Common myeloid progenitor, CD34-positive (primary cell): ENCODE data around the gene ZNF654. TPM values are rescaled to one million over a fixed set of nuclear protein-coding genes. Genes with fewer than 3 reads are reported as not detected.
"Not testable (repeated sequence)": the region's sequence is repeated elsewhere in the genome, so short reads cannot be mapped to it uniquely, and the experiment has no call there.

Source experiments
- CTCF ChIA-PET: fragments of 350-600 bp; sonication (Branson Sonifier 250); formaldehyde crosslinking; loops from one replicate; lab custom pipeline; 2021; ENCODE audit warnings: antibody characterized with exemption; lab: Charles Lee
- POLR2A ChIA-PET: fragments of 350-600 bp; sonication (Branson Sonifier 250); formaldehyde crosslinking; loops from one replicate; lab custom pipeline; 2021; ENCODE audit warnings: antibody characterized with exemption; lab: Charles Lee
- DNase-seq, 3 donors: peaks; one replicate each; pipeline versions ENCODE4 v3.0.0 to v3.0.0-alpha.2; 2013
- H3K27ac ChIP-seq, 2 experiments: 1 replicate in 1 of 2; 2 replicates in 1 of 2; pipeline ENCODE4 v1.7.0; 2013; ENCODE audit warnings: inconsistent platforms in 2 of 2, low read length in 2 of 2, mild to moderate bottlenecking in 2 of 2, low read depth in 1 of 2, moderate library complexity in 1 of 2; ENCODE audit not compliant: severe bottlenecking in 2 of 2, insufficient read depth in 1 of 2, poor library complexity in 1 of 2
- H3K27me3 ChIP-seq, 5 experiments: replicated peaks in 2 of 5; 1 replicate in 3 of 5; 2 replicates in 2 of 5; pipeline versions ENCODE4 v1.6.1 to v1.7.0; 2013; ENCODE audit warnings: low read length in 4 of 5, mild to moderate bottlenecking in 2 of 5, moderate library complexity in 2 of 5, inconsistent platforms in 1 of 5; ENCODE audit not compliant: insufficient read depth in 5 of 5, control insufficient read depth in 4 of 5
- H3K36me3 ChIP-seq, 4 experiments: 1 replicate in 2 of 4; 2 replicates in 2 of 4; pipeline versions ENCODE4 v1.6.1 to v1.7.0; 2013; ENCODE audit warnings: low read length in 3 of 4, control low read depth in 1 of 4, mild to moderate bottlenecking in 1 of 4; ENCODE audit not compliant: control insufficient read depth in 4 of 4, insufficient read depth in 4 of 4
- H3K4me1 ChIP-seq, 4 experiments: 1 replicate in 3 of 4; 2 replicates in 1 of 4; pipeline versions ENCODE4 v1.6.1 to v1.7.1; 2013; ENCODE audit warnings: low read length in 3 of 4, mild to moderate bottlenecking in 3 of 4, control low read depth in 1 of 4, inconsistent platforms in 1 of 4, moderate library complexity in 1 of 4; ENCODE audit not compliant: control insufficient read depth in 4 of 4, insufficient read depth in 4 of 4; ENCODE audit errors: control extremely low read depth in 1 of 4
- H3K4me3 ChIP-seq, 7 experiments: 1 replicate in 4 of 7; 2 replicates in 3 of 7; pipeline versions ENCODE4 v1.5.1 to v1.7.0; 2013; ENCODE audit warnings: mild to moderate bottlenecking in 7 of 7, low read length in 6 of 7, moderate library complexity in 6 of 7, inconsistent platforms in 2 of 7, low read depth in 2 of 7, control low read depth in 1 of 7; ENCODE audit not compliant: insufficient read depth in 4 of 7, control insufficient read depth in 1 of 7; ENCODE audit errors: extremely low read depth in 1 of 7
- H3K9me3 ChIP-seq, 5 experiments: 1 replicate in 4 of 5; 2 replicates in 1 of 5; pipeline versions ENCODE4 v1.6.1 to v1.7.1; 2013; ENCODE audit warnings: low read length in 4 of 5, mild to moderate bottlenecking in 2 of 5, inconsistent platforms in 1 of 5, low read depth in 1 of 5, moderate library complexity in 1 of 5; ENCODE audit not compliant: control insufficient read depth in 4 of 5, insufficient read depth in 2 of 5; ENCODE audit errors: control extremely low read depth in 1 of 5
- WGBS: methylation state at CpG from one replicate; pipeline ENCODE4 v1.1.5; 2013; ENCODE audit not compliant: insufficient coverage; 5-methylcytosine and 5-hydroxymethylcytosine counted together
- polyA plus RNA-seq: library from polyadenylated mRNA; unstranded; fragments of 120-200 nt; gene quantifications from one replicate; pipeline ENCODE4 v1.2.1, GENCODE V29; 2013

The ZNF654 gene
- 19.1 TPM for polyA plus RNA-seq

- peaks cover 13 to 50% (median 30%) of the 10 kb centered on the region in 4 experiments for H3K4me1 ChIP-seq
- POLR2A ChIA-PET: interaction anchor here (0.6 to 1.5 kb wide), 9 partner anchors 9 to 90 kb away, joined by 3 to 11 read pairs (median 4); no protein-coding TSS in a partner anchor
- peak; percentile 99 to 100 (median 99) for DNase-seq
- H3K9me3 ChIP-seq: no peaks in the 10 kb centered on the region
- peak within 1 kb of the TSS; percentile 93 to 99 (median 97) for H3K4me3 ChIP-seq
- H3K27me3 ChIP-seq: no peaks in the 10 kb centered on the region
- CTCF ChIA-PET: interaction anchor here (0.7 to 1.9 kb wide), 5 partner anchors 15 to 265 kb away, joined by 3 to 7 read pairs (median 3); no protein-coding TSS in a partner anchor
- peaks cover 13 to 33% (median 14%) of the 10 kb centered on the region in 4 experiments for H3K36me3 ChIP-seq
- WGBS: 0% methylated on average over 59 of the region's 76 CpGs
- peak within 1 kb of the TSS; percentile 88 to 93 for H3K27ac ChIP-seq
Observed at GRCh38 chr3:88058581-88059379, at the start of gene ZNF654, which contains the start of gene CGGBP1. Gene ZNF654, plus strand, starts transcription at chr3:88059255. Its CDS starts 65 bp downstream, at chr3:88059320. Gene CGGBP1, minus strand, starts transcription at chr3:88059005. Its CDS starts 3,029 bp downstream, at chr3:88055976.

DNA sequence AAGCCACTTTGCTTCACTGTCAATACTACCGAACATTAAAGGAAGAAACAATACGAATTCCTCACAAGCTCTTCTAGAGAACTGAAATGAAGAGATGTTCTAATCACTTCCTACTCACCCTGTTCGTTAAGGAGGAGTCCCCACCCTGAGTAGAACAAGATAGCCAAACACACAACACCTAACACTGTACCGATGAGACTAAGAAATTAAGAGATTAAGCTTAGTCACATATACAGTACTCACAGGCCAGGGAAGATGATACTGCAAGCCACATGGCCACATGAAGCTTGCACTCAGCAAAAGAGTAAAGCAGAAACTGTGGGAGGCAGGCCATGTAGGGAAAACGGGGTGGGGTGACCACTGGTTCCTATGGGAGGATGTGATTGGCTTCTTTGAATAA, 48.2 kb upstream of the ZNF654 start:
- H3K9me3 ChIP-seq: no peaks in the 10 kb centered on the region
- 100% methylated on average over 2 of the region's 5 CpGs for WGBS
- no peak overlapping the region for H3K27ac ChIP-seq
- CTCF ChIA-PET: interaction anchor here (0.7 to 1.2 kb wide), 2 partner anchors 9 to 712 kb away, joined by 3 to 6 read pairs; no protein-coding TSS in a partner anchor
- no peaks in the 10 kb centered on the region for H3K27me3 ChIP-seq
- no peaks in the 10 kb centered on the region for H3K36me3 ChIP-seq
- POLR2A ChIA-PET: no interaction called here
- no peak for DNase-seq
- no peaks in the 10 kb centered on the region for H3K4me1 ChIP-seq
- H3K4me3 ChIP-seq: no peak overlapping the region

DNA sequence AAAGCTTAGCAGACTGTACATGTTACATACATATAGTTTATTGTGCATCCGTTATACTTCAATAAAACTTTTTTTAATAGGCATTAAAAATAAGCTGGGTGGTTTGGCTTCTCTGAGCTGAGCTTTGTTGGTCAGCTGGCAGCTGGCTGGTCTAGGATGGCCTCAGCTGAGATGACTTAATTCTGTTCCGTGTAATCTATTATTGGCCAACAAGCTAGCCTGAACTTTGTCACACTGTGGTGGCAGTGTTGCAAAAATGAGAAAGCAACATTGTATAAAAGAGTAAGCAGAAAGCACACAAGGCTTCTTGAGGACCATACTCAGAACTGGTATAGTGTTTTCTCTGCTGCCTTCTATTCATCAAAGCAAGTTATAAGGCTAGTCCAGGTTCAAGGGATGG, 45.5 kb upstream of the ZNF654 start:
- WGBS: 100% methylated on average over 1 of the region's 2 CpGs
- ChIA-PET CTCF (interaction anchor here (1.0 to 1.4 kb wide), 2 partner anchors 12 to 845 kb away, joined by 3 read pairs; no protein-coding TSS in a partner anchor), POLR2A (no interaction called here)
- Histone ChIP-seq H3K27ac (no peak overlapping the region), H3K36me3 (no peaks in the 10 kb centered on the region), H3K27me3 (no peaks in the 10 kb centered on the region), H3K9me3 (no peaks in the 10 kb centered on the region), H3K4me3 (no peak overlapping the region), H3K4me1 (no peaks in the 10 kb centered on the region)
- no peak for DNase-seq

DNA sequence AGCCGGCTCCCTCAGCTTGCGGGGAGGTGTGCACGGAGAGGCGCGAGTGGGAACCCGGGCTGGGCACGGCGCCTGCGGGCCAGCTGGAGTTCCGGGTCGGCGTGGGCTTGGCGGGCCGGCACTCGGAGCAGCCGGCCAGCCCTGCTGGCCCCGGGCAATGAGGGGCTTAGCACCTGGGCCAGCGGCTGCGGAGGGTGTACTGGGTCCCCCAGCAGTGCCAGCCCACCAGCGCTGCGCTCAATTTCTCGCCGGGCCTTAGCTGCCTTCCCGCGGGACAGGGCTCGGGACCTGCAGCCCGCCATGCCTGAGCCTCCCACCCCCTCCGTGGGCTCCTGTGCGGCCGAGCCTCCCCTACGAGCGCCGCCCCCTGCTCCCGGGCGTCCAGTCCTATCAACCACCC, 43.4 kb upstream of the ZNF654 start:
- CTCF ChIA-PET: interaction anchor here (1.0 kb wide), 2 partner anchors 10 to 14 kb away, joined by 3 to 5 read pairs; no protein-coding TSS in a partner anchor

GRCh38 chr3:88019024-88019423, 40.0 kb upstream of the ZNF654 start:
- Histone ChIP-seq H3K4me3 (no peak overlapping the region), H3K27ac (no peak overlapping the region), H3K36me3 (no peaks in the 10 kb centered on the region), H3K4me1 (peaks cover 0 to 6% (median 1%) of the 10 kb centered on the region in 4 experiments), H3K9me3 (no peaks in the 10 kb centered on the region), H3K27me3 (no peaks in the 10 kb centered on the region)
- CTCF ChIA-PET: interaction anchor here (1.1 to 2.4 kb wide), 5 partner anchors 8 to 758 kb away, joined by 3 to 6 read pairs (median 4); no protein-coding TSS in a partner anchor
- no CpG with 5 or more reads among the region's 2 CpGs for WGBS
- peak in 2 of 3 donors; percentile 66 to 78 for DNase-seq
- POLR2A ChIA-PET: interaction anchor here (0.6 to 0.8 kb wide), 2 partner anchors 40 to 548 kb away, joined by 3 read pairs; partner anchors contain the start of genes CGGBP1 and ZNF654

More for the DNA sequence above, 43.4 kb upstream of the ZNF654 start:
- WGBS: 100% methylated on average over 12 of the region's 35 CpGs
- H3K27ac ChIP-seq, H3K27me3 ChIP-seq, H3K4me1 ChIP-seq, H3K36me3 ChIP-seq, H3K4me3 ChIP-seq, DNase-seq, H3K9me3 ChIP-seq, POLR2A ChIA-PET: not testable (repeated sequence)

GRCh38 chr3:88025001-88025552, 34.0 kb upstream of the ZNF654 start:
- WGBS: 88% methylated on average over 3 of the region's 4 CpGs
- Histone ChIP-seq H3K9me3 (peaks cover 0 to 13% (median 10%) of the 10 kb centered on the region in 5 experiments), H3K4me3 (no peak overlapping the region), H3K27me3 (no peaks in the 10 kb centered on the region), H3K36me3 (no peaks in the 10 kb centered on the region), H3K4me1 (no peaks in the 10 kb centered on the region), H3K27ac (no peak overlapping the region)
- POLR2A ChIA-PET: no interaction called here
- DNase-seq: no peak
- CTCF ChIA-PET: no interaction called here
